HepG2 (cell line): ENCODE results near the gene XIAP. TPM values are rescaled to one million over a fixed set of nuclear protein-coding genes. Genes with fewer than 3 reads are reported as not detected.
A peak's percentile ranks its signal among the peaks of the same experiment; 100 is the strongest.

ENCODE experiments used
- EED ChIP-seq: sonication (generic); formaldehyde crosslinking; IDR thresholded peaks from 2 replicates; pipeline ENCODE4 v1.5.0; 2020; ENCODE audit warnings: mild to moderate bottlenecking, missing genetic modification reagents
- ETV5 ChIP-seq: IDR thresholded peaks from 2 replicates; pipeline ENCODE4 v1.6.1; 2018; ENCODE audit warnings: missing biosample characterization, missing genetic modification reagents, inconsistent platforms, borderline replicate concordance
- GABPA ChIP-seq, 2 experiments: IDR thresholded peaks; 2 replicates each; pipeline ENCODE4 v1.6.1; 2011 to 2016; ENCODE audit warnings: low read depth in 2 of 2, low read length in 1 of 2, missing biosample characterization in 1 of 2, missing genetic modification characterization in 1 of 2
- HMG20B ChIP-seq: conservative IDR thresholded peaks from 2 replicates; pipeline ENCODE4 v1.6.1; 2016; ENCODE audit warnings: missing genetic modification reagents, missing compliant biosample characterization
- PBX3 ChIP-seq: sonication (generic); formaldehyde crosslinking; IDR thresholded peaks from 2 replicates; pipeline ENCODE4 v1.8.1; 2023; ENCODE audit warnings: missing genetic modification reagents, inconsistent platforms, borderline replicate concordance
- SAP130 ChIP-seq: IDR thresholded peaks from 2 replicates; pipeline ENCODE4 v1.6.1; 2016; ENCODE audit warnings: low read depth
- SIN3B ChIP-seq: fragments of 150-350 bp; IDR thresholded peaks from 2 replicates; pipeline ENCODE4 v1.6.1; 2014; ENCODE audit warnings: low read length
- SOX13 ChIP-seq, 3 experiments: fragments of 450-650 bp in 1 of 3; sonication (generic) in 1 of 3; formaldehyde crosslinking in 1 of 3; IDR thresholded peaks in 2 of 3; conservative IDR thresholded peaks in 1 of 3; 2 replicates each; pipeline versions ENCODE4 v1.5.0 to v1.6.1; 2016 to 2020; ENCODE audit warnings: antibody characterized with exemption in 1 of 3, mild to moderate bottlenecking in 1 of 3, missing compliant biosample characterization in 1 of 3, missing genetic modification reagents in 1 of 3, moderate library complexity in 1 of 3
- XRCC5 ChIP-seq: fragments of 200-400 bp; formaldehyde crosslinking; optimal IDR thresholded peaks from 2 replicates; pipeline ENCODE3; 2017; ENCODE audit warnings: mild to moderate bottlenecking, low read length
- ZBTB7A ChIP-seq: sonication (generic); formaldehyde crosslinking; IDR thresholded peaks from 2 replicates; pipeline ENCODE4 v1.8.0; 2022; ENCODE audit warnings: mild to moderate bottlenecking, missing genetic modification reagents
- ZFP37 ChIP-seq: sonication (generic); formaldehyde crosslinking; IDR thresholded peaks from 2 replicates; pipeline ENCODE4 v1.4.0; 2020; ENCODE audit warnings: missing genetic modification reagents, borderline replicate concordance
- ZFY ChIP-seq: sonication (generic); formaldehyde crosslinking; IDR thresholded peaks from 2 replicates; pipeline ENCODE4 v1.4.0; 2020; ENCODE audit warnings: missing genetic modification reagents
- ZNF207 ChIP-seq: fragments of 450-650 bp; IDR thresholded peaks from 2 replicates; pipeline ENCODE4 v1.6.1; 2016; ENCODE audit warnings: antibody characterized with exemption, borderline replicate concordance
- polyA plus RNA-seq, 8 experiments: library from polyadenylated mRNA; depleted of rRNA in 3 of 8; stranded (reverse) in 7 of 8; unstranded in 1 of 8; fragments of >200 nt; fragmentation: Illumina TruSeq in 4 of 8; extraction: Trizol in 4 of 8; gene quantifications; 2 replicates each; pipeline versions ENCODE4 v1.2.1 to v1.2.3, GENCODE V29; 2011 to 2016; ENCODE audit warnings: low read depth in 4 of 8, missing spikeins in 1 of 8, mixed read lengths in 1 of 8; ENCODE audit not compliant: insufficient read depth in 1 of 8
- total RNA-seq, 5 experiments: library from RNA; depleted of rRNA; stranded (reverse); fragments of >200 nt; fragmentation: Illumina TruSeq; extraction: Trizol; gene quantifications; 2 replicates each; pipeline ENCODE4 v1.2.3, GENCODE V29; 2016; ENCODE audit warnings: low read depth in 1 of 5
- TF ChIP-seq, protein P1 (sequence below): IDR thresholded peaks from 2 replicates; pipeline ENCODE4 v1.6.1; 2018; ENCODE audit warnings: missing genetic modification reagents
- TF ChIP-seq, protein P2 (sequence below): sonication (generic); formaldehyde crosslinking; IDR thresholded peaks from 2 replicates; pipeline ENCODE4 v1.4.0; 2020; ENCODE audit warnings: mild to moderate bottlenecking, missing genetic modification reagents
- TF ChIP-seq, protein P3 (sequence below): sonication (generic); formaldehyde crosslinking; conservative IDR thresholded peaks from 2 replicates; pipeline ENCODE4 v1.8.0; 2022; ENCODE audit warnings: missing genetic modification reagents
- TF ChIP-seq, protein P4 (sequence below): IDR thresholded peaks from 2 replicates; pipeline ENCODE4 v1.6.1; 2016
- TF ChIP-seq, protein P5 (sequence below): sonication (generic); formaldehyde crosslinking; IDR thresholded peaks from 2 replicates; pipeline ENCODE4 v1.5.1; 2020; ENCODE audit warnings: mild to moderate bottlenecking, missing genetic modification reagents, borderline replicate concordance

Gene XIAP
- total and polyA plus RNA-seq, 2 of the 13 experiments (the other 11 are each of a cell fraction or from before 2014, with no cell fraction given) = 12.9 to 29.5 TPM

DNA sequence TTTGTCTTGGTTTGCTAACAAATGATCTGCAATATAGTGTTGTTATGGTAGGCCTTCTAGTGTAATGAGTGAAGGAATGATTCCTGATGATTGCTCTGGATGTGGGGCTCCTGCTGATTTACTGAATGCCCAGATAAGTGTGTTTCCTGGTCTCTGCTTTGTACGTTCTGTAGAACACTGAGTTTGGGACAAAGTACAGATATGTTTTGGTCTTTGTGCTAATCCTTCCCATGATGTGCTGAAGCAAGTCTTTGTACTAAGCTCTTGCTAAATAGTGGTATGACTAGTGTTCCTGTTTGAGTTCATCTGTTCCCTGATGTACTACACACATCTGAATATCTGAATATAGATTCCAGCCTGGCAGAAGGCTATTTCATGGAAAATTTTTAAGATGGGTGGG is 36.9 kb upstream of the XIAP start (continued):
- TF ChIP-seq SOX13 (IDR thresholded peaks at IDR 0.05) (no peak; the same call in 1 of the 2 replicates), SOX13 (CRISPR knock-in tag; conservative IDR thresholded peaks at IDR 0.05 in 1 of 2, IDR thresholded peaks at IDR 0.05 in 1 of 2) (peak in 1 of 2 experiments; percentile 82; a peak in 2 of 4 replicates), EED (no peak), PBX3 (no peak), XRCC5 (no peak), SIN3B (no peak), HMG20B (CRISPR knock-in tag) (no peak), ZFY (CRISPR knock-in tag) (peak; percentile 26; the same call in 1 of the 2 replicates), SAP130 (CRISPR knock-in tag) (peak; percentile 50; the same call in 1 of the 2 replicates), GABPA (IDR thresholded peaks at IDR 0.05; ENCODE audit: low read depth, low read length) (no peak), GABPA (CRISPR knock-in tag; IDR thresholded peaks at IDR 0.05; ENCODE audit: low read depth) (no peak), ZFP37 (CRISPR knock-in tag) (no peak), ZBTB7A (CRISPR knock-in tag) (no peak), ETV5 (CRISPR knock-in tag) (peak; percentile 70; the same call in 1 of the 2 replicates), ZNF207 (no peak)
- TF ChIP-seq, protein P1, sequence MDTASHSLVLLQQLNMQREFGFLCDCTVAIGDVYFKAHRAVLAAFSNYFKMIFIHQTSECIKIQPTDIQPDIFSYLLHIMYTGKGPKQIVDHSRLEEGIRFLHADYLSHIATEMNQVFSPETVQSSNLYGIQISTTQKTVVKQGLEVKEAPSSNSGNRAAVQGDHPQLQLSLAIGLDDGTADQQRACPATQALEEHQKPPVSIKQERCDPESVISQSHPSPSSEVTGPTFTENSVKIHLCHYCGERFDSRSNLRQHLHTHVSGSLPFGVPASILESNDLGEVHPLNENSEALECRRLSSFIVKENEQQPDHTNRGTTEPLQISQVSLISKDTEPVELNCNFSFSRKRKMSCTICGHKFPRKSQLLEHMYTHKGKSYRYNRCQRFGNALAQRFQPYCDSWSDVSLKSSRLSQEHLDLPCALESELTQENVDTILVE = no peak
- TF ChIP-seq, protein P2, sequence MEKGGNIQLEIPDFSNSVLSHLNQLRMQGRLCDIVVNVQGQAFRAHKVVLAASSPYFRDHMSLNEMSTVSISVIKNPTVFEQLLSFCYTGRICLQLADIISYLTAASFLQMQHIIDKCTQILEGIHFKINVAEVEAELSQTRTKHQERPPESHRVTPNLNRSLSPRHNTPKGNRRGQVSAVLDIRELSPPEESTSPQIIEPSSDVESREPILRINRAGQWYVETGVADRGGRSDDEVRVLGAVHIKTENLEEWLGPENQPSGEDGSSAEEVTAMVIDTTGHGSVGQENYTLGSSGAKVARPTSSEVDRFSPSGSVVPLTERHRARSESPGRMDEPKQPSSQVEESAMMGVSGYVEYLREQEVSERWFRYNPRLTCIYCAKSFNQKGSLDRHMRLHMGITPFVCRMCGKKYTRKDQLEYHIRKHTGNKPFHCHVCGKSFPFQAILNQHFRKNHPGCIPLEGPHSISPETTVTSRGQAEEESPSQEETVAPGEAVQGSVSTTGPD (CRISPR knock-in tag) = no peak
- TF ChIP-seq, protein P3, sequence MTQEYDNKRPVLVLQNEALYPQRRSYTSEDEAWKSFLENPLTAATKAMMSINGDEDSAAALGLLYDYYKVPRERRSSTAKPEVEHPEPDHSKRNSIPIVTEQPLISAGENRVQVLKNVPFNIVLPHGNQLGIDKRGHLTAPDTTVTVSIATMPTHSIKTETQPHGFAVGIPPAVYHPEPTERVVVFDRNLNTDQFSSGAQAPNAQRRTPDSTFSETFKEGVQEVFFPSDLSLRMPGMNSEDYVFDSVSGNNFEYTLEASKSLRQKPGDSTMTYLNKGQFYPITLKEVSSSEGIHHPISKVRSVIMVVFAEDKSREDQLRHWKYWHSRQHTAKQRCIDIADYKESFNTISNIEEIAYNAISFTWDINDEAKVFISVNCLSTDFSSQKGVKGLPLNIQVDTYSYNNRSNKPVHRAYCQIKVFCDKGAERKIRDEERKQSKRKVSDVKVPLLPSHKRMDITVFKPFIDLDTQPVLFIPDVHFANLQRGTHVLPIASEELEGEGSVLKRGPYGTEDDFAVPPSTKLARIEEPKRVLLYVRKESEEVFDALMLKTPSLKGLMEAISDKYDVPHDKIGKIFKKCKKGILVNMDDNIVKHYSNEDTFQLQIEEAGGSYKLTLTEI (CRISPR knock-in tag) = no peak
- TF ChIP-seq, protein P4, sequence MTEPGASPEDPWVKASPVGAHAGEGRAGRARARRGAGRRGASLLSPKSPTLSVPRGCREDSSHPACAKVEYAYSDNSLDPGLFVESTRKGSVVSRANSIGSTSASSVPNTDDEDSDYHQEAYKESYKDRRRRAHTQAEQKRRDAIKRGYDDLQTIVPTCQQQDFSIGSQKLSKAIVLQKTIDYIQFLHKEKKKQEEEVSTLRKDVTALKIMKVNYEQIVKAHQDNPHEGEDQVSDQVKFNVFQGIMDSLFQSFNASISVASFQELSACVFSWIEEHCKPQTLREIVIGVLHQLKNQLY (CRISPR knock-in tag) = 0 out of 2 replicates have a peak, but pooled peaks have one; percentile 52
- TF ChIP-seq, protein P5, sequence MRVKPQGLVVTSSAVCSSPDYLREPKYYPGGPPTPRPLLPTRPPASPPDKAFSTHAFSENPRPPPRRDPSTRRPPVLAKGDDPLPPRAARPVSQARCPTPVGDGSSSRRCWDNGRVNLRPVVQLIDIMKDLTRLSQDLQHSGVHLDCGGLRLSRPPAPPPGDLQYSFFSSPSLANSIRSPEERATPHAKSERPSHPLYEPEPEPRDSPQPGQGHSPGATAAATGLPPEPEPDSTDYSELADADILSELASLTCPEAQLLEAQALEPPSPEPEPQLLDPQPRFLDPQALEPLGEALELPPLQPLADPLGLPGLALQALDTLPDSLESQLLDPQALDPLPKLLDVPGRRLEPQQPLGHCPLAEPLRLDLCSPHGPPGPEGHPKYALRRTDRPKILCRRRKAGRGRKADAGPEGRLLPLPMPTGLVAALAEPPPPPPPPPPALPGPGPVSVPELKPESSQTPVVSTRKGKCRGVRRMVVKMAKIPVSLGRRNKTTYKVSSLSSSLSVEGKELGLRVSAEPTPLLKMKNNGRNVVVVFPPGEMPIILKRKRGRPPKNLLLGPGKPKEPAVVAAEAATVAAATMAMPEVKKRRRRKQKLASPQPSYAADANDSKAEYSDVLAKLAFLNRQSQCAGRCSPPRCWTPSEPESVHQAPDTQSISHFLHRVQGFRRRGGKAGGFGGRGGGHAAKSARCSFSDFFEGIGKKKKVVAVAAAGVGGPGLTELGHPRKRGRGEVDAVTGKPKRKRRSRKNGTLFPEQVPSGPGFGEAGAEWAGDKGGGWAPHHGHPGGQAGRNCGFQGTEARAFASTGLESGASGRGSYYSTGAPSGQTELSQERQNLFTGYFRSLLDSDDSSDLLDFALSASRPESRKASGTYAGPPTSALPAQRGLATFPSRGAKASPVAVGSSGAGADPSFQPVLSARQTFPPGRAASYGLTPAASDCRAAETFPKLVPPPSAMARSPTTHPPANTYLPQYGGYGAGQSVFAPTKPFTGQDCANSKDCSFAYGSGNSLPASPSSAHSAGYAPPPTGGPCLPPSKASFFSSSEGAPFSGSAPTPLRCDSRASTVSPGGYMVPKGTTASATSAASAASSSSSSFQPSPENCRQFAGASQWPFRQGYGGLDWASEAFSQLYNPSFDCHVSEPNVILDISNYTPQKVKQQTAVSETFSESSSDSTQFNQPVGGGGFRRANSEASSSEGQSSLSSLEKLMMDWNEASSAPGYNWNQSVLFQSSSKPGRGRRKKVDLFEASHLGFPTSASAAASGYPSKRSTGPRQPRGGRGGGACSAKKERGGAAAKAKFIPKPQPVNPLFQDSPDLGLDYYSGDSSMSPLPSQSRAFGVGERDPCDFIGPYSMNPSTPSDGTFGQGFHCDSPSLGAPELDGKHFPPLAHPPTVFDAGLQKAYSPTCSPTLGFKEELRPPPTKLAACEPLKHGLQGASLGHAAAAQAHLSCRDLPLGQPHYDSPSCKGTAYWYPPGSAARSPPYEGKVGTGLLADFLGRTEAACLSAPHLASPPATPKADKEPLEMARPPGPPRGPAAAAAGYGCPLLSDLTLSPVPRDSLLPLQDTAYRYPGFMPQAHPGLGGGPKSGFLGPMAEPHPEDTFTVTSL = no peak; the same call in 1 of the 2 replicates
